Fibroblast of lung (primary cell): ENCODE data around the gene PANK4.

Experiments
- EZH2 ChIP-seq: IDR thresholded peaks from 2 replicates; pipeline ENCODE4 v1.5.1; 2012; ENCODE audit warnings: low read length, control low read depth, mild to moderate bottlenecking; ENCODE audit errors: missing control alignments
- TF ChIP-seq, protein P1 (sequence below), 2 donors: IDR thresholded peaks in 1 of 2; conservative IDR thresholded peaks in 1 of 2; 1 replicate in 1 of 2; 2 replicates in 1 of 2; pipeline ENCODE4 v1.5.1; 2011 to 2012; ENCODE audit warnings: low read length in 2 of 2, control low read depth in 1 of 2, inconsistent platforms in 1 of 2, low read depth in 1 of 2, mild to moderate bottlenecking in 1 of 2

GRCh38 chr1:2477791-2478499 lies 48.5 kb downstream of the PANK4 start:
- TF ChIP-seq, protein P1, sequence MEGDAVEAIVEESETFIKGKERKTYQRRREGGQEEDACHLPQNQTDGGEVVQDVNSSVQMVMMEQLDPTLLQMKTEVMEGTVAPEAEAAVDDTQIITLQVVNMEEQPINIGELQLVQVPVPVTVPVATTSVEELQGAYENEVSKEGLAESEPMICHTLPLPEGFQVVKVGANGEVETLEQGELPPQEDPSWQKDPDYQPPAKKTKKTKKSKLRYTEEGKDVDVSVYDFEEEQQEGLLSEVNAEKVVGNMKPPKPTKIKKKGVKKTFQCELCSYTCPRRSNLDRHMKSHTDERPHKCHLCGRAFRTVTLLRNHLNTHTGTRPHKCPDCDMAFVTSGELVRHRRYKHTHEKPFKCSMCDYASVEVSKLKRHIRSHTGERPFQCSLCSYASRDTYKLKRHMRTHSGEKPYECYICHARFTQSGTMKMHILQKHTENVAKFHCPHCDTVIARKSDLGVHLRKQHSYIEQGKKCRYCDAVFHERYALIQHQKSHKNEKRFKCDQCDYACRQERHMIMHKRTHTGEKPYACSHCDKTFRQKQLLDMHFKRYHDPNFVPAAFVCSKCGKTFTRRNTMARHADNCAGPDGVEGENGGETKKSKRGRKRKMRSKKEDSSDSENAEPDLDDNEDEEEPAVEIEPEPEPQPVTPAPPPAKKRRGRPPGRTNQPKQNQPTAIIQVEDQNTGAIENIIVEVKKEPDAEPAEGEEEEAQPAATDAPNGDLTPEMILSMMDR (conservative IDR thresholded peaks at IDR 0.05 in 1 of 2, IDR thresholded peaks at IDR 0.05 in 1 of 2; ENCODE audit: low read depth in 1 of 2, low read length in 2 of 2) = no peak
- no peak for TF ChIP-seq EZH2
